Neural cell (in vitro differentiated cells): Measurements from ENCODE around the gene SERGEF.

ENCODE experiments used
- CTCF ChIP-seq: fragments of 450-650 bp; IDR thresholded peaks from 2 replicates; pipeline ENCODE4 v1.5.1; 2014; ENCODE audit warnings: antibody characterized with exemption, mild to moderate bottlenecking, moderate library complexity; ENCODE audit not compliant: poor library complexity, severe bottlenecking
- EP300 ChIP-seq: fragments of 450-650 bp; conservative IDR thresholded peaks from 2 replicates; pipeline ENCODE4 v1.6.1; 2014; ENCODE audit warnings: antibody characterized with exemption, mild to moderate bottlenecking, moderate library complexity; ENCODE audit not compliant: poor library complexity, severe bottlenecking
- EZH2 ChIP-seq: fragments of 200-600, 300-800 bp; shearing (Covaris generic), sonication (generic); IDR thresholded peaks from 2 replicates; pipeline ENCODE4 v1.6.1; 2014; ENCODE audit warnings: antibody characterized with exemption, low read length, borderline replicate concordance, mild to moderate bottlenecking; ENCODE audit not compliant: insufficient read depth, poor library complexity, severe bottlenecking
- POLR2AphosphoS5 ChIP-seq: IDR thresholded peaks from 2 replicates; pipeline ENCODE4 v1.6.1; 2012
- RAD21 ChIP-seq: fragments of 450-650 bp; conservative IDR thresholded peaks from 2 replicates; pipeline ENCODE4 v1.6.1; 2014; ENCODE audit warnings: antibody characterized with exemption, mild to moderate bottlenecking, moderate library complexity
- REST ChIP-seq: IDR thresholded peaks from 2 replicates; pipeline ENCODE4 v1.6.1; 2012; ENCODE audit warnings: borderline replicate concordance
- TAF1 ChIP-seq: IDR thresholded peaks from 2 replicates; pipeline ENCODE4 v1.6.1; 2012; ENCODE audit warnings: low read depth

- TF ChIP-seq CTCF (no peak), REST (no peak), EZH2 (no peak), RAD21 (no peak), POLR2AphosphoS5 (no peak), TAF1 (no peak), EP300 (no peak)
Measured at GRCh38 chr11:17750013-17750800, 262.6 kb downstream of the SERGEF start.
